CD4-positive, alpha-beta T cell treated with Interleukin-21 for 1 hour (primary cell): ENCODE data around the gene NGEF.

Experiments used
- DNase-seq: peaks from one replicate; pipeline ENCODE4 v3.0.0-alpha.2; 2020

NGEF gene

GRCh38 chr2:233041722-233042323 is 28.8 kb upstream of the NGEF start:
- DNase-seq, result no peak

- DNase-seq, result no peak
These were observed 27.5 kb upstream of the NGEF start for GRCh38 chr2:233040571-233040970.

GRCh38 chr2:233039846-233040530 is 26.9 kb upstream of the NGEF start:
- no peak for DNase-seq

GRCh38 chr2:233039212-233039845 is 26.3 kb upstream of the NGEF start:
- no peak for DNase-seq

GRCh38 chr2:233037078-233037477 is 24.0 kb upstream of the NGEF start:
- DNase-seq, result no peak

- no peak for DNase-seq
These were observed 23.2 kb upstream of the NGEF start for GRCh38 chr2:233036162-233036838.

GRCh38 chr2:233035426-233036161 is 22.5 kb upstream of the NGEF start:
- no peak for DNase-seq

- DNase-seq, result no peak
These were observed 21.2 kb upstream of the NGEF start for GRCh38 chr2:233034091-233034882.

GRCh38 chr2:233033672-233034071 is 20.6 kb upstream of the NGEF start:
- DNase-seq, result no peak

GRCh38 chr2:233032551-233033320 is 19.7 kb upstream of the NGEF start, which contains the start of gene NEU2:
Gene NEU2 (plus strand): TSS chr2:233032672. CDS start chr2:233032672, 0 bp downstream.
- no peak for DNase-seq

GRCh38 chr2:233031556-233032500 is 18.8 kb upstream of the NGEF start:
- no peak for DNase-seq

- DNase-seq, result no peak
These were observed 16.3 kb upstream of the NGEF start for GRCh38 chr2:233029321-233029720.

GRCh38 chr2:233026198-233026813 is 13.2 kb upstream of the NGEF start:
- no peak for DNase-seq

GRCh38 chr2:233025706-233026105 is 12.7 kb upstream of the NGEF start:
- DNase-seq, result no peak

GRCh38 chr2:233023761-233024410 is 10.8 kb upstream of the NGEF start:
- no peak for DNase-seq

- no peak for DNase-seq
These were observed 10.1 kb upstream of the NGEF start for GRCh38 chr2:233023007-233023760.

- no peak for DNase-seq
These were observed 9.5 kb upstream of the NGEF start for GRCh38 chr2:233022561-233022960.

GRCh38 chr2:233021771-233022170 is 8.7 kb upstream of the NGEF start:
- DNase-seq, result no peak
